HG03571 (cell line): ENCODE results near the gene ZFR2.
"Not testable (repeated sequence)": the region's sequence is repeated elsewhere in the genome, so short reads cannot be mapped to it uniquely, and the experiment has no call there.

Experiments
- ATAC-seq: cut with Tn5 transposase; IDR thresholded peaks from one replicate; pipeline ENCODE4 v1.9.1; 2021; ENCODE audit not compliant: unreplicated experiment

Gene ZFR2

DNA sequence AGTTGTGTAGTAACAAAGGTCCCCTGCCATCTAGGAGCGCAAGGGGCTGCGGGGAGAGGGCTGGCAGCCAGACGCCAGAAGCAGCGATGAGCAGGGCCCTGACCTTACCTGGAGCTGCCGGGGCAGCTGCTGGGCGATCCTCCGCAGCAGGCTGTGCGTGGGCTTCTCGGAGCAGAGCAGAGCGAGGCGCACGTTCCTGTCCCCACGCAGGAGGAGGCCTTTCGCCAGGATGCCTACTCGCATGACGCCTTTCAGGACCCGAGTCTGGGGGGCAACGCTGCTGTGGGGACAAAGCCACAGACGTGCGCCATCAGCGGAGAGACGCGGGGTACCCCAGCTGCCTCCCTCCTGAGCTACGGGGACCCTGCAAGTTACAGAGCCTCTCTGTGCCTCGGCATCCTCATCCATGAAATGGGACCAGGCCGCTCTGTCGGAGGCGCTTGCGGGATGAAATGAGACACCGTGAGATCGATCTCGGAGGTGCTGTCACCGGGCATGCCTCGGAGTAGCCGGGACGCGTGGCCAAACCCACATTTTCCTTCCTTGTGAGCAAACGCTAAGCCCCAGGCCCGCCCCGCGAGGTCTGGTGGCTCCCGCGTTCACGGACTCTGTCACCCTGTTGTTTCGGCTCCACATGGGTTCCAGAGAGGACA lies 52.1 kb downstream of the ZFR2 start:
- no peak for ATAC-seq

DNA sequence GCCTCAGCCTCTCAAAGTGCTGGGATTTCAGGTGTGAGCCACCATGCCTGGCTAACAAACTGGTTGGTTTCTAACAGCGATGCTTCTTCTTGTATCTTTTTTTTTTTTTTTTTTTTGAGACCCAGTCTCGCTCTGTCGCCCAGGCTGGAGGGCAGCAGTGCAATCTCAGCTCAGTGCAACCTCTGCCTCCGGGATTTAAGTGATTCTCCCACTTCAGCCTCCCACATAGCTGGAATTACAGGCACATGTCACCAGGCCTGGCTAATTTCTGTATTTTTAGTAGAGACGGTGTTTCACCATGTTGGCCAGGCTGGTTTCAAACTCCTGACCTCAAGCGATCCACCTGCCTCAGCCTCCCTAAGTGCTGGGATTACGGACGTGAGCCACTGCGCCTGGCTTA lies 52.7 kb downstream of the ZFR2 start:
- ATAC-seq: not testable (repeated sequence)

DNA sequence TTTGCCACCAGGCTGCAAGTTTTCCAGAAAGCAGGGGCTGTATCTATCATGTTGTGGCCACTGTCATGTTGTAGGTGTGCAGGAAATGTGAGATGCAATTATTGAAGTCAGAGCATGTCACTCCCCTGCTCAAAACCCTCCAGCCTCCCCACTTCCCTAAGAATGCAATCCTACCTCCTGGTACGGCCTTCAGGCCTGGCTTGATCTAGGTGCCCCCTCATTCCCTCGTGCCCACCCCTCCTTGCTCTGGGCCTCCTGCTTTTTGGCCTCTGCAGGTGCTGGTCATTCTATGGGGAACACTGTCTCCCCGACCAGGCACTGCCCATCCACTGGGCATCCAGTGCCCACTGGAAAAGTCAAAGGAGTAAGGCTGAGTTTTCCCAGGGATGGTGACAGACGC lies 54.2 kb downstream of the ZFR2 start:
- no peak for ATAC-seq

DNA sequence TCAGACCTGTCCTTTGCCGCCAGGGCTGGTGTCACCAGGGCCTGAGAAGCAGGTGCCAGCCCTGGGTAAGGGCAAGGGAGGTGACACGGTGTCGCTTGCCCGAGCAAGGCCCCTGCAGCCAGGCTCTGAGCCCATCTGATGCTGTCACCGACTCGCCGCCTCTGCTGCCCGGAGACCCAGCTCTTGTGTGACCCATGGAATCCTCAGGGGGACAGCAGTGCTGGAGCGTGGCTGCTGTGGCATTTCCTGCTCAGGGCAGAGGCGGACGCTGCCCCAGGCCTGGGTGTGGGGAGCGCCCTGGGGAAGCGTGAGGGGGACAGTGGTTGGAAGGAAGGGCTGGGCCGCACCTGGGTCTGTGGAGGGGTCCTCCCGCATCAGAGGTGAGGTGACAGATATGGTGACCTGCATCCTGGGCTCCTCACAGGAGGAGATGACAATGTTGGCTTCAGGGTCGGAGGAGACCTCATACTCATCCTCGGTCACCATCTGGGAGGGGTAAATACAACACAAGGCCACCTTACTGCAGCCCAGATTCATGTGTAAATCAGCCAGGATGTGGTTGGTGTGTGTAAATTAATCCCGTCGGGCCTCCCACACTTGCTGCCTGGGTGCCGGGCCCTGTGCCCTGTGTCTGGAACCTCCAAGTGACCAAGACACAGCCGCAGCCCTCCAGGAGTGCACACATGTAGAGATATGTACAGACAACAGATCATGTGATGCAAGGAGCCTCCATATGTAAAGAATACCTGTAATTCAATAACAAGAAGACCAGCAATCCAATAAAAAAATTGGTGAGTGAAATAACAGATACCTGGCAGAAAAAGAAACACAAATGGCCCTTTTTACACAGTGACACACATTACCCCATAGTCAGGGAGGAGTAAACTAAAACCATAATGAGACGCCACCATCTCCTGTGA lies 55.1 kb downstream of the ZFR2 start:
- ATAC-seq: no peak

DNA sequence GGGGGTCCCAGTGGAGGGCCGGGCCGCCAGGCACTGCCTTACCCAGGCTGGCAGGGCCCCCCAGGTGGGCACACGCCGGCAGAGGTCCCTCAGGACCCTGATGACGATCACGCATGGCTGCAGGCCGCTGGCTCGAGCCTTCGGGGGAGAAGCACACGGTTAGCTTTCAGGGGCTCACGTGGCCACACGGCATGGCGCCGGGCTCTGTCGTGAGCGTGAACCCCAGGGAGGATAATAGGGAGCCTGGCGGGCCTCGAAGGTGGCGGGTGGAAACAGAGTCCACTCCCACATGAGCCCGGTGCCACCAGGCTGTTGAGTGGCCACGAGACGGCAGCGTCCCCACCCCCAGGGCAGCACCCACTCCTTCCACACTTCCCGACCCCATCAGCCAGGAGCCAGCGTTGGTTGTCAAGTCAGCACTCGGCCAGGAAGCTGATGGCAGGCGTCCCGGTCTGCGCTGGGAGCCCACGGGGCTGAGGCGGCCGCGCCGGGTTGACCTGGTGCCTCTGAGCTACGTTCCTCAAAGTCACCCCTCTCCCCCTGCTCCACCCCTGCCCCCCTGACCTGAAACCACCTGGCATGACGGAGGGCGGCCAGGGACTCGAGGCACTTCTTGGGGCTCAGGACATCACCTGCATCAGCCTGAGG lies 58.0 kb downstream of the ZFR2 start:
- no peak for ATAC-seq

DNA sequence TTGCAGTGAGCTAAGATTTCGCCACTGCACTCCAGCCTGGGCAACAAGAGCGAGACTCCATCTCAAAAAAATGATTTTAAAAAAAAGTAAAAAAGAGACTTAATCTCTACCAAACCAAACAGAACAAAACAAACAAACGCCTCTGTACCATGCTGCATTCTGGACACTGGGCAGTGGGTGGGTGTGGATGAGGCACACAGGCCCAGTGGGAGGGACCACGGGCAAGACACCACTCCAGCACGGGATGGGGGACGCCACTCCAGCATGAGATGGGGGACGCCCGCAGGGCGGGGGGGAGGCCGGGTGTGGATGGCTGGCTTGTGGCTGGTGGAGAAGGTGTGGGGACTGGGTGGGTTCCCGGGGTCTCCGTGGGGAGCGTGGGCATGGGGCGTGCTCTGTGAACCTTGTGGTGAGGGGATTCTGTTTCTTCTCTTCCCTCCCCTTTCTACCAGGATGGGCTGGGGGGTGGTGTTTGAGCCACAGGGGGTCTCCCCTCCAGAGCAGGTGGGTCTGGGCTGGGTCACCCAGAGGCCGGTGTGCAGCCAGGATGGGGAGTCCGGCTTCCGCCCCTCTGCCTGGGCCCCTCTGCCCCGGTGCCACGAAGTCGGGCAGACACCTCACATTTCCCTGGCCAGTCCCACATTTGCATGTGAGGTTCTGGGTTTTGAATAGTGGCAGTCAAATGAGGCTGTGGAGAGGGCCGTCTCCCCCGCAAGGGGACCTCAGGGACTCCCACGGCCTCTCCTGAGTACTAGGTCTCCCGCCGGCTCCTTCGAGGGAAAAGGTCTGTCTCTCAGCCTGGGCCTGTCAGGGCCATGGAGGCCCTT lies 58.7 kb downstream of the ZFR2 start:
- ATAC-seq: no peak

DNA sequence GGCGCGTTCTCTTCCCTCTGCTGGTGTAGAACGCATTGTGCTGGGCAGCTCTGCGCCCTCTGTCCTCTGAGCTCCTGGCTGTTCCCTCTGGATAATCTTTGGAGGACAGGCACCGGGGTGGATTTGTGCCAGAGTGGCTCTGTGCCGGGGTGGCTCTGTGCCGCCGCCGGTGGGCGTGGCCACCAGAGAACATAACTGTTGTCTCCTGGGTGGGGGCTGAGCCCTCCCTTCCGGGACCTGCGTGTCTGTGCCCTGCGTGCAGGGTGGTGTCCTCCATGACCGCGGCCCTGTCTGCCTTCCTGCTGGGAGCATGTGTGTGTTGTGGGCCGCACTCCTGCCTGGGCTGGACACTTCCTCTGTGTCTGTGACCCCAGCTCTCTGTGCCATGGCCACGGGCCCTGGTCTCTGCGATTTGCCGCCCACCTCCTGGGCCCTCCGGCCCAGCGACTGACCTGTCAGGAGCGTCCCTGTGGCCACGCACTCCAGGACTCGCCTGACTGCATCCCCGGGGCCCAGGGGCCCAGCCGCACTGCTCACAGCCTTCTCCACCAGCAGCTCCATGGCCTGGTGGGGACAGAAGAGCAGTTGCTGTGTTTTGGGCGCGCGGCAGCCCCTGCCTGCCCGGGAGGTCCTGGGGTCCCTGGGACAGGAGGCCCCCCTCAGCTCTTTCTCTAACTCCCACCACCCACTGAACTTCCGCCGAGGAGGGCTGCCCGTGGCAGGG lies 60.3 kb downstream of the ZFR2 start:
- ATAC-seq: no peak

DNA sequence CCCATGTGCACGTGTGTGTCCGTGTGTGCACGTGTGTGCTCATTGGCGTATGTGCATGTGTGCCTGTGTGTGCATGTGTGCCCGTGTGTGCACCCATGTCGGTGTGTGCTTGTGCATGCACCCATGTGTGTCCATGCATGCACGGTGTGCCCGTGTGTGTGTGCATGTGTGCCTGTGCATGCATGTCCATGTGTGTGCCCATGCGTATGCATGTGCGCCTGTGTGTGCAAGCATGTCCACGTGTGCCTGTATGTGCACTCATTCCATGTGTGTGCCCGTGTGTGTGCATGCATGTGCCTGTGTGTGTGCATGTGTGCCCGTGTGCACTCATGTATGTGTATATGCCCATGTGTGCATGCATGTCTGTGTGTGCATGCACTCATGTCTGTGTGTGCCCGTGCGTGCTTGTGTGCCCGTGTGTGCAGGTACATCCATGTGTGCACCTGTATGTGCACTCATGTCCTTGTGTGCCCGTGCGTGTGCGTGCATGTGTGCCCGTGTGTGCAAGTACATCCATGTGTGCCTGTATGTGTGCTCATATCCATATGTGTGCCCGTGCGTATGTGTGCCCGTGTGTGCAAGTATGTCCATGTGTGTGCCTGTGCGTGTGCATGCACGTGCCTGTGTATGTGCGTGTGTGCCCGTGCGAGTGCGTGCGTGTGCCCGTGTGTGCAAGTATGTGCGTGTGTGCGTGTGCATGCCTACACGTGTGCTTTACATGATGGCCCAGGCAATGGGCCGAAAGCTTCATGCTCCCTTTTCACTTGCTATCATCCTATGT lies 61.1 kb downstream of the ZFR2 start:
- no peak for ATAC-seq

DNA sequence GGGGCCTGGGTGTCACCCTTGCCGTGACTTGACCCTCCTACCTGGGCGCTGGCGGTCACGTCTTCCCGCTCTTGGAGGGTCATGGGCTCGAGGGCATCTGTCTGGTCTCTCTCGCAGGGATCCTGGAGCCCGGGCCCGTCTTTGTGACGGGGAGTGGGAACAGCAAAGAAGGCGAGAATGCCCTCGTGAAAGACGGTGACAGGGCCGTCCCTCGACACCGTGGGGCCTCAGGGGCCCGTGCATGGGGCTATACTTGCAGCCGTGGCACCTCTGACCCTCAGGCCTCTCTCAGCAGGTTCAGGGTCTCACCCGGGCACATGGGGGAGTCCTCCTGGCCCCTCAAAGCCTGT lies 61.7 kb downstream of the ZFR2 start:
- ATAC-seq: no peak

DNA sequence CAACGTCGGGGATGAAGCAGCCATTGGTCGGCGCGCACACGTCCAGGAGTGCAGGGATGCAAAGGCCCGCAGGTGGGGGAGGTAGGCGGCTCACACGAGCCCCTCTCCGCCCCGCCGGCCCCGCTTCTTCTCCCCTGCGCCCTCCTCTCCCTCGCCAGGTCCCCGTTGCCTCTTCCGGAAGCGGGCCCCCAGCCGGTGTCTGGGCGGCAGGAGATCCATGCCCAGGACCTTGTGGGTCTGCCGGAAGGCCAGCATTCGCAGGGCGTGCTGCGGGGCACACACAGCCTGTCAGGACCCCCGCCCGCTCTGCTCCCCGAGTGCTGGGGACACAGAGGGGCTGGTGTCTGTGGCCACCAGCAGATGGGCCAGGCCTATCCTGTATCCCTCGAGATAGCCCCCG lies 63.0 kb downstream of the ZFR2 start:
- ATAC-seq: no peak

DNA sequence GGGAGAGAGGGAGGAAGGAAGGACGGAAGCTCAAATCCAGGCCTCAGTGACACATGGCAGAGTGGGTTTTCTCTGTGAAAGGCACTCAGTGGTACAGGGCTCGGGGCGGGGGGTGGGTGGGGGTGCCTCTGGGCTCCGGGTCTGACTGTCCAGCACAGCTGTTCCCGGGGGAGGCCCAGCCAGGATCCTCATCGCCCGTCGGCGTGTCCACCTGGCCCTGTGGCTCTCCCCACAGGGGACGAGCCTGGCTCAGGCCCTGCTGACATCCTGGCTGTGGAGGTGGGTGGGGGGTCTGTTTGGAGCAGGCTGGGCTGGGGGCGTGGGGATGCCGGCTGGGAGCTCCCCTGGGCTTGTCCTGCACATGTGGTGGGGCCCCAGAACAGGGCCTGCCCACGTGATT lies 64.4 kb downstream of the ZFR2 start:
- no peak for ATAC-seq

DNA sequence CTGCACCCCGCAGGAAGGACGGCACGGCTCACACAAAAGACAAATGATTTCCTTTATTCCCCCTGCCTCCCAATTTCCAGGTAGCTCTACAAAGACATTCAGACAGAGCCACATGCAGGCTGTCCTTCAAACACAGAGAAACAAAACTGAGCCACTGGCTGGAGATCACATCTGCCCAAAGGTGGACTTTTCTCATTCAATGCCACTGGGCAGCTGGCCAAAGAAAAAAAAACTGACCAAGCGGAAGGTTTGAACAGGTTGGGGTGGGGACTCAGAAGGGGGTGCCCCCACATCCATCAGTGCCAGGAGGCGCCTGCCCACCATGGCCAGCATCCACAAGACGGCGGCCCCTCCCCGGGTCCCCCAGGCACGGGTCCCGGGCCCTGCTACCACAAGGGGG lies 64.9 kb downstream of the ZFR2 start:
- ATAC-seq: no peak

DNA sequence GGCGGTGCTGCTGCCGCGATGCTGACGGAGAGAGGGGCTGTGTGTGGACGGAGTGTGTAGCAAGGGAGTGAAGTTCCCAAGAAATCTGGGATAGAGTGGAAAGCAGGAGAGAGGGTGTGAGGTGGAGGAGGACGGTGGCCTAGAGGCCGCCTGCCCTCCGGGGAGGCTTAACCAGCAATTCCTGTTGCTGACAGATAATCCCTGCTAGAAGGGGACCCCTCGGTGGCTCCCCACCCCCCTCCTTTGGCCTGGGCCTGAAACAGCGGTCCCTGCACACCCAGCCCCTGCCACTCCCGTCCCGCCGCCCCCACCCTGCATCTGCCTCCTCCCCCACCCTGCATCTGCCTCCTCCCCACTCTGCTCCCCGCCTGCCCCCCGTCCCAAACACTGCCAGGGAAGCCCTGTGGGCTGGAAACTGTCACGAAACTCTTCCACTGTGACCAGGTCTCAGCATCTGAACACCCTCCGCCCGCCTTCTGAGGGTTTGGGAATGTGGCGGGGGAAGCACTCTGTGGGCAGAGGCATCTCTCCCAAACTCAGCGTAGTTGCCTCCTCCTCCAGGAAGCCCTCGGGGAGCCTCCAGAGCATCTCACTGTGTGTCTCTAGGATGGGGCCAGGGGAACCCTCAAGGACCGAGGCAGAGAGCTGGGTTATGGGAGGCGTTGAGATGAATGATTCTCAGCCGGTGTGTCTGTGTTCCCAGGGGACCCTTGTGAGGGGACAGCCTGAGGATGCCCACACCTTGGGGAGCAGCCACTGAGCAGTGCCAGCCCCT lies 65.5 kb downstream of the ZFR2 start:
- no peak for ATAC-seq

DNA sequence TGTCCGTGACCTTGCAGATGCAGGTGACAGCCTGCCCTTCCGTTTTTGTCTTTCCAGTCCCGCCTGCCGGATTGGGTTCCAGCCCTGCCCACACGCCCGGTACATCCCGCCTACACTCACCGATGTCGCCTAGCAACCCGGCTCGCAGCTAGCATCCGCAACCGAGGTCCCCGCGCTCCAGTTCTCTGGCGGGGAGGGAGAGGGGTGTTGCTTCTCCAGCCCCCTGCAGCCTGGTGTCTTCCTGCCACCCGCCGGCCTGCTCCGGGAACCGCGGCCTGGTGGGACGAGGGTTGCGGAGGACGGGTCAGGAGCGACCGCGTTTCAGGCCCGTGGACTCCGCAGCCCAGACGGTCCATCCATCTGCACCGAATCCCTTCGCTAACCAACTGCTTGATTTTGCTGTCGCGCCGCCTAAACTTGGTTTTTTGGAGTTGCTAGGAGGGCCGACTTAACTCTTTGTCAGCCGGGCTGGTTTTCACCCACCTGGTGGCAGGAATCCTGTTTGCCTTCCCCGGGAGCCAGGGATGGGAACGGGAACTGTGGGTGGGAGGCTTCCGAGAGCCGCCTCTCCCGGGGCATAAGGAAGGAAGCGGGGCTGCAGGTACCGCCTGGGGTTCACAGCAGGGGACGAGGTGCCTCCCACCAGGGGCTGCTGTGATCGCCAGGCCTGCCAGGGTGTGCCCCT lies 67.3 kb downstream of the ZFR2 start:
- no peak for ATAC-seq

DNA sequence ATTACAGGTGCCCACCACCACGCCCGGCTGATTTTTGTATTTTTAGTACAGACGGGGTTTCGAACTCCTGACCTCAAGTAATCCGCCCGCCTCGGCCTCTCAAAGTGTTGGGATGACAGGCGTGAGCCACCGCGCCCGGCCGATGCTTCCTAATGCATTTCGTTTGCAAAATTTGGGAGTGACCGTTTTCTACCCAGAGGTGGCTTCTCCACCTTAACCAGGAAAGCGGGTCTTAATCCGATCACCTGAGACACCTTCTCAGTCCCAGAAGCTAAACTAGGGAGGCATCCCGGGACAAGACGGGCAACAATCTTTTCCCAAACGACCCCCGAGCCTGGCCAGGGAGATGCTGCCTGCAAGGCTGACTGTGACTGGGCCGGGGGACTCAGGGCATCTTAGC lies 67.8 kb downstream of the ZFR2 start:
- ATAC-seq: no peak

DNA sequence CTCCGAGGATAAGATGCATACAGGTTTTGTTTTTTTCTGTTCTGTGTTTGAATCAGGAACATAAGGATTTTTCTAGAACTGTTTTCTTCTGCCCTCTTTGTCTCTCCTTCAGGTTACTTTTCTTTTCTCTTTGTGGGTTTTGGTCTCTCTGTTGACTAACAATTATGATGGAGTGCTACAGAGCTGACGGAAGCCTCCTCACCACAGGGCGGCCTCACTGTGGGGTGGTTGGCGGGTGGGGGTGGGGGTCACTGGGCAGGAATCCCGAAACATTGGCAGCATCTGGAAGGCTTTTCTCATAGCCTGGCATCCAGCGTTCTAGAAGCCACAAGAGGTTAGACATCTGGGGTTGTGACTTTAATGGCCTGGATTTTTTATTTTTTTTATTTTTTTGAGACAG lies 70.7 kb downstream of the ZFR2 start:
- no peak for ATAC-seq

DNA sequence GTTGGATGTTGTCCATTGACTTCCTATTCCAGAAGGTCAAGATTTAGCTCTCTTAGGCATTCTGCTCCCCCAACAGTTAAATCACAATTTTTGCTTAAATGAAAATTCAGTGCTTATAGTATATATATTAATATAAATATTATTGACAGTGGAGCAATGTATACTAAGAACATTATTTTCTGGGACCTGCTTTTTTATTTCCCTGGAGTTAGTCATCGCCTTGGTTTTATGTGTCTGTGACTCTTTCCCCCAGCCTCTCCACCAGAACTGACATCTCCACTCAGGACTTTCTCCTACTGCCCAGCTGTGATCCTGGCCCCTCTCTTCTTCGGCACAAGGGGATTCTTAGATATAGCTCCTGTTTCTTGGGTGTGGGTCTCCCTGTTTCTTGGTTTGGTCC lies 72.5 kb downstream of the ZFR2 start:
- no peak for ATAC-seq

DNA sequence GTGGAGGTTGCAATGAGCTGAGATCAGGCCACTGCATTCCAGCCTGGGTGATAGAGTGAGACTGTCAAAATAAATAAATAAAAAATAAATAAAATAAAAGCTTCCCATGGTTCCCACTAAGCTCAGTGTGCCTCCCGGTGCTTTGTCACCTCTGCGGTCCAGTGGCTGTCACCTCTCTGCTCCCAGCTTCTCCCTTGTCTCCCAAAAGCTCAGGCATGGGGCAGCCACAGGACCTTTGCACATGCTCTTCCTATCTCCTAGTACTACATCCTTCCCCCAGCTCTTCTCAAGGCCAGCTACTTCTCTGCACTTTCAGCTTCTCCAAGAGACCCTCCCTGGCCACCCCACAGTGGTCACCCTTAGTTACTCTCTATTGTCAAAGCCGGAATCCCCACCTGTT lies 75.0 kb downstream of the ZFR2 start:
- ATAC-seq: no peak

DNA sequence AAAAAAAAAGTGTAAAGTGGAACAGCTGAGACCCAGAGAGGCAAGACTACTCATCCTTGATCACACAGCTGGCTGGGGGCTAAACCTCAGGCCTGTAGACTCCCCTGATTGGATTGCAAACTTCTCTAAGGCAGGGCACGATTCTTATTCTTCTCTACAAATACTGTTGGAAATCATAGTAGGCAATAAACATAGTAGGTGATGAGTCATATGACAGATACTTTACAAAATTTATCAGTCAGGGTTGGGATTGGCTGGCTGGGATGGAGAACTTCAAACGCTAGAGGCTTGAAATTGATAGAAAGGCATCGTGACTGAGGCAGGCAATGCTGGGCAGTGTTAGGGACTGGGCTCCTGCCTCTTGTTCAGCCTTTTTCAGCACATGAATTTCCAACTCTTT lies 76.7 kb downstream of the ZFR2 start:
- no peak for ATAC-seq
